ENCODE results near the gene GK.
"Not testable (repeated sequence)": the region's sequence is repeated elsewhere in the genome, so short reads cannot be mapped to it uniquely, and the experiment has no call there.

The GK gene

GRCh38 chrX:30620125-30620524 is 33.1 kb upstream of the GK start:
- TF ChIP-seq, protein P1, sequence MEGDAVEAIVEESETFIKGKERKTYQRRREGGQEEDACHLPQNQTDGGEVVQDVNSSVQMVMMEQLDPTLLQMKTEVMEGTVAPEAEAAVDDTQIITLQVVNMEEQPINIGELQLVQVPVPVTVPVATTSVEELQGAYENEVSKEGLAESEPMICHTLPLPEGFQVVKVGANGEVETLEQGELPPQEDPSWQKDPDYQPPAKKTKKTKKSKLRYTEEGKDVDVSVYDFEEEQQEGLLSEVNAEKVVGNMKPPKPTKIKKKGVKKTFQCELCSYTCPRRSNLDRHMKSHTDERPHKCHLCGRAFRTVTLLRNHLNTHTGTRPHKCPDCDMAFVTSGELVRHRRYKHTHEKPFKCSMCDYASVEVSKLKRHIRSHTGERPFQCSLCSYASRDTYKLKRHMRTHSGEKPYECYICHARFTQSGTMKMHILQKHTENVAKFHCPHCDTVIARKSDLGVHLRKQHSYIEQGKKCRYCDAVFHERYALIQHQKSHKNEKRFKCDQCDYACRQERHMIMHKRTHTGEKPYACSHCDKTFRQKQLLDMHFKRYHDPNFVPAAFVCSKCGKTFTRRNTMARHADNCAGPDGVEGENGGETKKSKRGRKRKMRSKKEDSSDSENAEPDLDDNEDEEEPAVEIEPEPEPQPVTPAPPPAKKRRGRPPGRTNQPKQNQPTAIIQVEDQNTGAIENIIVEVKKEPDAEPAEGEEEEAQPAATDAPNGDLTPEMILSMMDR (IDR thresholded peaks at IDR 0.05; ENCODE audit: low read depth, low read length): no peak
- no peak overlapping the region for H3K4me3 ChIP-seq (ENCODE audit: low read depth, low read length)

GRCh38 chrX:30620980-30621618 is 32.1 kb upstream of the GK start:
- H3K4me3 ChIP-seq (ENCODE audit: low read depth, low read length): no peak overlapping the region
- TF ChIP-seq, protein P1 (IDR thresholded peaks at IDR 0.05; ENCODE audit: low read depth, low read length): no peak

DNA sequence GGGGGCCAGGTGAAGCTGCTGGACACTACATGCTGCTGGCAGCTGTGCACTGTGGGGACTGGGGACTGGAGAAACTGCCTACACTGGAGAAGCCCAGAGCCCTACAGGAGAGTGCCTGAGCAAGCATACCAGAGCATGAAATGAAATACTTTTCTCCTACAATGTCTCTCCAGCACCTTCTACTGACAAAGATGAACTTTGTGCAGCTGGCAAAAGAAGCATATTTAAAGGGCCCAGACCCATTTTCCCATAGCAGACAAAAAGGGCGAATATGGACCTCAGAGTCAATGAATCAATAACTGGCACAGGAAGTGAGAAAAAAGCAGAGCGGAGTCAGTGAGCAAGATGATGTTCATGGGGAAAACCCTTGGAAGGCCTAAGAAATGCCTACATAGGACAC is 30.9 kb upstream of the GK start:
- no peak overlapping the region for H3K4me3 ChIP-seq (ENCODE audit: low read depth, low read length)
- TF ChIP-seq, protein P1 (IDR thresholded peaks at IDR 0.05; ENCODE audit: low read depth, low read length): no peak

DNA sequence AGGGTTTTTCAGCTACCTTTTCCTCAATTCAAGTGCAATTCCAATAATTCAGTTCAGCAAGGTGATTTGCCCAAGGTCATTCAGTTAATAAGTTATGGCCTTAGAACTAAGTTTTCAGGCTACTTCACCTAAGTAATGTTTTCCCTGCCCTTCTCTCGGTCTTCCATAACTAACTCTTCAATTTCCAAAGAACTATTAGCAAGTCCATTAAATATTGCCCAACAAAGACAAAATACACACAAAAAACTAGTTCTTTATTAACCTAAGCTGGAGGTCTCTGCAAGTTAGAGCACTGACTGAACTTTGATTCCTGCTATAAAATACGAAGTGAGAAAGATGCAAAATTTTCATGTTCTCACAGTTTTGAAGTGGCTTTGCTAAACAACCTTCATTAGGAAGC is 26.8 kb upstream of the GK start:
- H3K4me3 ChIP-seq (ENCODE audit: low read depth, low read length): no peak overlapping the region
- TF ChIP-seq, protein P1 (IDR thresholded peaks at IDR 0.05; ENCODE audit: low read depth, low read length): no peak

DNA sequence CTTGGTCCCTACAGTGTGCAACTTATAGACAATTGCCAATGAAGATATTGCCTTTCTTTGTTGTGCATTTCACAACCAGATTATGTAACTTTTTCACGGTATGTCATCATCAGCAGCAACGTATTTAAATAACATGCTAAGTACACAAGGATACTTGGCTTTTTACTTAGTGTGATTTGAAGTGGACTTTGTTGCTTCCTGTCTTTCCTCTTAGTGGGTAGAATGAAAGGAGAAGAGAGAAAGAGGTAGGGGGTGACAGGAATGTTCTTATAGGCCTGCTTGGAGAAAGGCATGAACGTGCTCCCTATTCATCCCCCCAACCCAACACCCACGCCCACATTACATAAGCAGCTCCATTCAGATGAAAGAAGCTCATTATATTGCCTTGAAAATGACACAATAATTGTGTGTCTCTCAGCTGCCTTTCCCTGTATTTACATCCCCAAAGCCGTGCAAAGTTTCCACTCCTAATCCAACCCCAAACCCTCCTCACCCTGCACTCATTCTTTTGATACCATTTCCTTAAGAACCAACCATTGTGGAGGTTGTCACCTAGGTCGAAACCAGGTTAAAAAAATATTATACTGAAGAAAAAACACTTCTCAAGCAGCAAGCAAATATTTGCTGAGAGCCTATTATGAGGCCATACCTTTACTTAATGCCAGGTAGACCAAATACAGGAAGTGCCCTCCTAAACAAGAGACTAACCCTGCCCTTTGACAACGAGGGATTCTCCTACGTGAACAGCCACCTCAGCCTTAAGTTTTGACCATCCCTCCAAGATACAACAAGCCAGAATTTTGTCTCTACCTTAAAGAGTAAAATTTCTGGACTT is 25.2 kb upstream of the GK start:
- TF ChIP-seq, protein P1 (IDR thresholded peaks at IDR 0.05; ENCODE audit: low read depth, low read length): no peak
- no peak overlapping the region for H3K4me3 ChIP-seq (ENCODE audit: low read depth, low read length)

GRCh38 chrX:30634070-30634469 is 19.2 kb upstream of the GK start:
- H3K4me3 ChIP-seq (ENCODE audit: low read depth, low read length): not testable (repeated sequence)

- TF ChIP-seq, protein P1 (IDR thresholded peaks at IDR 0.05; ENCODE audit: low read depth, low read length): peak; percentile 19; the same call in 1 of the 2 replicates
- H3K4me3 ChIP-seq (ENCODE audit: low read depth, low read length): no peak overlapping the region
Measured at GRCh38 chrX:30635630-30636029, 17.6 kb upstream of the GK start.
